Heart right ventricle (tissue), 16 donors: ENCODE measurements around the gene GRXCR1. TPM values are rescaled to one million over a fixed set of nuclear protein-coding genes. Genes with fewer than 3 reads are reported as not detected.

ENCODE experiments used
- ATAC-seq, 8 donors: fragments of 200-7000 bp; cut with Tn5 transposase; one replicate each; pipeline ENCODE4 v1.9.1; 2020; ENCODE audit warnings: mild to moderate bottlenecking in 8 of 8, moderate library complexity in 8 of 8, moderate number of reproducible peaks in 1 of 8
- DNase-seq, 2 donors: peaks; one replicate each; pipeline ENCODE4 v3.0.0-alpha.2; 2020
- H3K27ac ChIP-seq, 10 donors: fragments of 200-600 bp; sonication (generic) in 2 of 10; one replicate each; pipeline versions ENCODE4 v1.5.0 to v1.8.0; 2020 to 2022; ENCODE audit warnings: mild to moderate bottlenecking in 3 of 10
- H3K27me3 ChIP-seq, 7 donors: fragments of 200-600 bp; one replicate each; pipeline ENCODE4 v1.8.0; 2021 to 2022; ENCODE audit warnings: mild to moderate bottlenecking in 2 of 7
- H3K36me3 ChIP-seq, 9 donors: fragments of 200-600 bp; sonication (generic) in 1 of 9; one replicate each; pipeline versions ENCODE4 v1.5.0 to v1.8.0; 2020 to 2022; ENCODE audit warnings: mild to moderate bottlenecking in 2 of 9
- H3K4me1 ChIP-seq, 9 donors: fragments of 200-600 bp; sonication (generic) in 1 of 9; one replicate each; pipeline versions ENCODE4 v1.5.0 to v1.8.0; 2020 to 2022; ENCODE audit warnings: mild to moderate bottlenecking in 4 of 9
- H3K4me3 ChIP-seq, 10 donors: fragments of 200-600 bp; sonication (generic) in 2 of 10; one replicate each; pipeline versions ENCODE4 v1.5.0 to v1.8.0; 2020 to 2022; ENCODE audit warnings: mild to moderate bottlenecking in 7 of 10, moderate library complexity in 2 of 10
- H3K9me3 ChIP-seq, 11 donors: fragments of 200-600 bp in 10 of 11; sonication (generic) in 2 of 11; one replicate each; pipeline versions ENCODE4 v1.5.0 to v1.8.0; 2013 to 2022; ENCODE audit warnings: mild to moderate bottlenecking in 2 of 11, control low read depth in 1 of 11, moderate library complexity in 1 of 11
- CTCF ChIP-seq, 9 donors: fragments of 200-600 bp; sonication (generic) in 2 of 9; IDR thresholded peaks; one replicate each; pipeline versions ENCODE4 v1.5.0 to v1.8.0; 2021 to 2022; ENCODE audit warnings: antibody characterized with exemption in 9 of 9, mild to moderate bottlenecking in 5 of 9, moderate library complexity in 1 of 9
- WGBS, 2 donors: extraction: QIAGEN DNeasy Blood & Tissue Kit; methylation state at CpG; one replicate each; pipeline ENCODE4 v1.1.7; 2013; ENCODE audit warnings: inconsistent platforms in 1 of 2; 5-methylcytosine and 5-hydroxymethylcytosine counted together
- intact Hi-C, 10 donors: fragments of 100-400 bp; cut with DNase I; formaldehyde crosslinking; loops; one replicate each; pipeline versions ENCODE4 v1.11.1 to v1.14.2; 2022
- long read RNA-seq, 3 donors: library from polyadenylated mRNA; unstranded; transcript quantifications; one replicate each; pipeline ENCODE4 v2.0.0, GENCODE V29; 2020 to 2021
- polyA plus RNA-seq, 2 donors: library from polyadenylated mRNA; stranded (reverse); fragments of 200-250 nt; gene quantifications; one replicate each; pipeline ENCODE4 v1.2.3, GENCODE V29; 2013
- total RNA-seq, 10 donors: library from RNA; stranded (reverse); fragmentation: NEBNext Ultra II Directional in 3 of 10; extraction: Animal tissue kit (Norgen Biotek cat#: 25700) in 3 of 10; gene quantifications; one replicate each; pipeline versions ENCODE4 v1.2.1 to v1.2.4, GENCODE V29; 2021 to 2023
- donor health status: Arrhythmogenic right ventricular cardiomyopathy.
- donor health status: ischemic (EF 13 %, LVEDD 7.1; RV severe dilation, severe dysfunction).
- donor health status: healthy with polysubstance abuse.
- donor health status: DM: no; HTN: yes; CAD: no.
- donor health status: DM: no; HTN: no; CAD: no.
- donor health status: ischemic (EF 25% LVEDD 6.9; RV normal size, moderate dysfunction).
- donor health status: ischemic (EF 25% LVEDD 5.7; RV mildly dilated, moderate dysfunction).
- donor health status: healthy.
- donor health status: DM: yes; HTN: yes; CAD: no.
- donor health status: Ischemic cardiomyopathy.
- donor health status: ischemic (EF 35%, LVEDD 5.7; RV mildly dilated, moderate dysfunction).
- donor health status: nonischemic (EF 11% LVEDD 7.7; RV severe dilation, severe dysfunction).
- donor health status: DM: yes; HTN: yes; CAD: no.
- donor health status: PGD.
- donor health status: ischemic (EF 29% LVEDD 5.4; RV normal size, mild dysfunction).
- donor health status: nonischemic (EF 23%, LVEDD 6.1; RV moderate dilation, normal function).

Gene GRXCR1
- total RNA-seq (not detected), polyA plus RNA-seq (not detected)
- long read RNA-seq, donor 1 = 0 reads
- long read RNA-seq, donor 2 = 0 reads
- long read RNA-seq, donor 3 = 0 reads

GRCh38 chr4:42892413-42892812 lies at the start of gene GRXCR1:
TSS of gene GRXCR1 (plus strand) at chr4:42892713. CDS start at chr4:42893267, 554 bp downstream.
- Histone ChIP-seq H3K9me3 (peaks cover 0 to 16% (median 0%) of the 10 kb centered on the region in 11 donors), H3K4me1 (no peaks in the 10 kb centered on the region), H3K36me3 (no peaks in the 10 kb centered on the region), H3K4me3 (no peak within 1 kb of the TSS), H3K27ac (no peak within 1 kb of the TSS), H3K27me3 (peaks cover 0 to 4% (median 0%) of the 10 kb centered on the region in 7 donors)
- 69 to 77% methylated on average over 2 of the region's 2 CpGs for WGBS, 2 donors
- intact Hi-C loops = no loop called here
- DNase-seq (no peak), ATAC-seq (no peak)
- TF ChIP-seq CTCF (IDR thresholded peaks at IDR 0.05) = no peak

GRCh38 chr4:42843694-42844093 lies 48.8 kb upstream of the GRXCR1 start:
- H3K36me3 ChIP-seq = no peaks in the 10 kb centered on the region
- H3K4me1 ChIP-seq = no peaks in the 10 kb centered on the region
- intact Hi-C loops = loop anchor here in 1 of 10 donors (2.0 kb wide), 1 partner anchor 65 kb away; no protein-coding TSS in a partner anchor
- peaks cover 0 to 1% (median 0%) of the 10 kb centered on the region in 7 donors for H3K27me3 ChIP-seq
- DNase-seq (no peak), ATAC-seq (no peak)
- no peak overlapping the region for H3K27ac ChIP-seq
- TF ChIP-seq CTCF (IDR thresholded peaks at IDR 0.05) = no peak
- WGBS, 2 donors = 65 to 77% methylated on average over 2 of the region's 2 CpGs
- H3K9me3 ChIP-seq = peaks cover 0 to under 1% (median 0%) of the 10 kb centered on the region in 11 donors
- H3K4me3 ChIP-seq = no peak overlapping the region

DNA sequence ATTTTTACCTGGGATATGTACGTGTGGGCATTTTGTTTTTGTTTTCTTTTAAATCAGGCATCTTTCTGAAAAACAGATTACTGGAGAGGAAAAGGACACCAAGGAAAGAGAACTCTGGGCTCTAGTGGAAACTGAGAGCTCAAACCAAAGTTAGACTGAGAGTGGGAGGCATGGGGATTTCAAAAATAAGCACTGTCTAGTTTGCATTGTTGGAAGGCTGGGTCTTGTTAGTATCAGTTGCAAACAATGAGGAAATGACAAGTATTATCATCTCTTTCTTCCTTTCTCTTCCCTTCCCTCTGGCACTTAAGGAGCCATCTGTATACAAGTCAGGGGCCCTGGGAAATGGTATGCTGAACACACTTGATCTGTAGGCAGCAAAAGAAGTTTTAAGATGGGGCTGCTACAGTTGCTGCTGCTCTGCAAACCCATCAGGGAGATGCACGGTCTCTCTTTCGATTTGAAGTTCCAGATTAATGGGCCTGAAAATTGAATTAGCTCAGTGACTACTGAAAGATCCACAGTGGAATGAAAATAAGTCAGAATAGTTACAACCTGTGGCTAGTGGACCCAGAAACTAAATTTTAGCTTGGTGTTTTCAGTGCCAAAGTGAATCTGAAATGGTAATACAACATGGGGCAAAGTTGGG lies 48.0 kb upstream of the GRXCR1 start:
- DNase-seq (no peak), ATAC-seq (no peak)
- Histone ChIP-seq H3K4me3 (no peak overlapping the region), H3K36me3 (no peaks in the 10 kb centered on the region), H3K27me3 (no peaks in the 10 kb centered on the region), H3K27ac (no peak overlapping the region), H3K4me1 (no peaks in the 10 kb centered on the region), H3K9me3 (peaks cover 0 to 8% (median 0%) of the 10 kb centered on the region in 11 donors)
- 78 to 81% methylated on average over 3 of the region's 3 CpGs for WGBS, 2 donors
- no peak for TF ChIP-seq CTCF (IDR thresholded peaks at IDR 0.05)
- intact Hi-C loops = no loop called here

DNA sequence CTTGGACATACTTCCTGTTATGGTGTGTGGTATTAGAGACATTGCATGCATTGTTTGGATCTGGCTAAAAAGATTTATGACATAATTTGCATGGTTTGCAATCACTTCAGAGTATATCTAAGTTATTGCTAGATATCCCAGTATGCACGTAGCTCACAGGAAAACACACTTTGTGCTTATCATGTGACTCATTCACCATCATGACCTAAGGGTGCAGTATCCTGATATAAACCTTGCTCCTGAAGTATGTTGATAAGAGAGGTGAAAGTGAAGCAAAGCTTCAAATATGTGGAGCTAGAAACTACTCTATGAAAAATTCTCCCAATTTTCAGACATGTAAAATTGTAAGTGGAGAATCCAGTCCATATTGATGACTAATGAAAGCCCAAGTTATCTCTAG lies 46.9 kb upstream of the GRXCR1 start:
- Histone ChIP-seq H3K4me3 (no peak overlapping the region), H3K4me1 (no peaks in the 10 kb centered on the region), H3K36me3 (no peaks in the 10 kb centered on the region), H3K27ac (no peak overlapping the region), H3K9me3 (peaks cover 0 to 18% (median 9%) of the 10 kb centered on the region in 11 donors), H3K27me3 (no peaks in the 10 kb centered on the region)
- WGBS, 2 donors = 5 to 7% methylated on average over 1 of the region's 1 CpG
- DNase-seq = no peak
- no peak for TF ChIP-seq CTCF (IDR thresholded peaks at IDR 0.05)
- intact Hi-C loops = no loop called here
- ATAC-seq = no peak
